Activated CD4-positive, alpha-beta T cell treated with anti-CD3 and anti-CD28 coated beads, Interleukin-2, amount 50 U/mL, for 24 hours (primary cell): ENCODE results near the gene DRC7.

ENCODE experiments used
- DNase-seq, 2 donors: peaks; one replicate each; pipeline ENCODE4 v3.0.0-alpha.2; 2020; ENCODE audit warnings: low read depth in 1 of 2, low spot score in 1 of 2

The DRC7 gene

GRCh38 chr16:57749856-57750452 lies 55.3 kb downstream of the DRC7 start:
- no peak for DNase-seq

- no peak for DNase-seq
Observed at GRCh38 chr16:57750796-57751538, 56.4 kb downstream of the DRC7 start.

DNA sequence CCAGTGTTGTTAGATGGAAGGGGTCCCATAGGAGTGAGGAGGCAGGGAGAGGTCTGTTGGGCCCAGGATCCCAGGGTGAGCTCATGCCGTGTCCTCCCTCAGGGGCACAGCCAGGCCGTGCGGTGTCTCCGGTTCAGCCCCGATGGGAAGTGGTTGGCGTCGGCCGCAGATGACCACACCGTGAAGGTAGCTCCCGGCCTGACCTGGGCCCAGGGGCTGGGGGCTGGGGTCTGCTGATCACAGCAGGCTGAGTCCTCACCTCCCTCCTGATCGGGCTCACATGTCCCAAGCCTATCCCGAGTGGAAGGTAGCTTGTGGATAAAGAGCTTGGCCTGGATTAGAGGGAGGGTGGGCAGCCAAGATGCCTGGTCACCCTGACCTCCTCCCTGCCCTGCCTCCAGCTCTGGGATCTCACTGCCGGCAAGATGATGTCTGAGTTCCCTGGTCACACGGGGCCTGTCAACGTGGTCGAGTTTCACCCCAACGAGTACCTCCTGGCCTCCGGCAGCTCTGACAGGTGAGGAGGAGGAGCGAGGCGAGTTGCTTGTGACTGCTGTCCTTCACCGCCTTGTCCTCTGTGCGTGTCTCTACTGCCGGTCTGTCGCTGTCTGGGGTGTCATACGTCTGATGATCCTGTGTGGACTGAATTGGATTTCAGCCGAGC lies 57.1 kb downstream of the DRC7 start:
- no peak for DNase-seq

DNA sequence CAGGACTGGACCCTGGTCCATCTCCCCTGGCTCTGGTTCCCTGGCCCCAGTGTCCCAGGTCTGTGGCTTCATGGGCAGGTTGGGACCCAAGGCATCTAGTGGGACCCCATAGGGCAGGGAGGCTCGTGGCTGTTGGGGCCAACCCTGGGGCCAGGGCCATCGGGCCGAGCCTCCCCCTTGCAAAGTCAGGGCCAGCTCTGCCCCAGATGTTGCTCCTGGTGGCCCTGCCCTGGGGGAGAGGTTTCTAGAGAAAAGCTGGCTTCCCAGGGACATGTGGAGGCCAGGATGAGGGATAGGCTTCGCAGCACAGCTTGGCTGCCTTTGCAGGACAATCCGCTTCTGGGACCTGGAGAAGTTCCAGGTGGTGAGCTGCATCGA lies 57.6 kb downstream of the DRC7 start:
- no peak for DNase-seq

- no peak for DNase-seq
Observed at GRCh38 chr16:57752581-57753447, 58.2 kb downstream of the DRC7 start.

- DNase-seq = no peak
Observed at GRCh38 chr16:57753448-57754353, 59.1 kb downstream of the DRC7 start.

DNA sequence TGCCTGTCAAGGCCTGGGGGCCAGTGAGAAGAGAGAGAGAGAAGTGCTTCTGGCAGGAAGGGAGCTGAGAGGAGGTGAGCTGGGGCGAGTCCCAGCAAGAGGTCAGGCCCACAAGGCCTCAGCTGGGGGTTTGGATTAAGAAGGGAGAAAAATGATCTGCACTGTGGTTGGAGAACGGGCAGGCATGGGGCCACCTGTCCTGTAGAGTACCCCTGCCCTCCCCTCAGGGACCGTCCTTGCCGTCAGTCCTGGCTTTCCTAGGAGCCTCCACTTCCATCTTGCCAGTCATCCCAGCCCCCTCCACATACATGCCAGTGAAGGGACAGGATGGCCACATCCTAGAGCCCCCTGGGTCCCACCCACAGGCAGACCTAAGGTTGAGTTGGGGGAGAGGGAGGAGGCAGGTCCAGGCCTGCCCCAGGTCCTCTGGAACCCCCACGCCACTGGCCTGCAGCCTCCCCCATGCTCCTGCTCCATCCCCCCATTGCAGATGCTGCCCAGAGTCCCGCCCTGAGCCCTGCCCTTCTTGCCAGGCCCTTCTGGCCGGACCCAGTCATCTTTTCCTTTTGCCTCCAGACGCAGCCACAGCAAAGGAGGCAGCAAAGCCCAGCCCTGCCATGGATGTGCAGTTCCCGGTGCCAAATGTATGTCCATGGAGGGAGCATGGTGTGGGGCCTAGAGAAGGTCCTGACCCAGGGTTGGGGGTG lies 59.9 kb downstream of the DRC7 start:
- DNase-seq = no peak

GRCh38 chr16:57755061-57755684 lies 60.6 kb downstream of the DRC7 start:
- DNase-seq = no peak

DNA sequence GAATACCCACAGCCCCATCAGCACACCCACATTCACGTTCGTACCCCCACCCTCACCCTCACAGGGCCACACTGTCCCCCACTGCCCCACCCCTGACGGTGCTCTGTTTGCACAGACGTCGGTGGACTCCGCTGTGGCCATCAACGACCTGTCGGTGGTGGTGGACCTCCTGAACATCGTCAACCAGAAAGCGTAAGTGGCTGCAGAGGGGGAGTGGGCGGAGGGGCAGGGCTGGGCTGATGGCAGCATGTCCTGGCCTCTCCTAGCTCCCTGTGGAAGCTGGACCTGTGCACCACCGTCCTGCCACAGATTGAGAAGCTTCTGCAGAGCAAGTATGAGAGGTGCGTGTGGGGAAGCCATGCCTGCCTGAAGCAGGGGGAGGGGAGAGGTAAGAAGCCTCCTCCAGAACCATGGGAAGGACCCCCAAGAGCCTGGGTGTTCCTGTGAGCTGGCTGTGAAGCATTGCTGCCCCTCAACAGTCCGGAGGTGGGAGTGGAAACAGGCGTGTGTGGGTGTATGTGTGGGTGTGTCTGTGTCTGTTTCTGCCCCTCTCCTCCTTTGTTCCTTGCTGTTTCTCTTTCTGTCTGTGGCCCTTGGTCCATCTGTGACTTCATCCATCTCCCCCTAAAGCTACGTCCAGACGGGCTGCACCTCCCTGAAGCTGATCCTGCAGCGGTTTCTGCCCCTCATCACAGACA lies 61.3 kb downstream of the DRC7 start:
- DNase-seq = no peak

- no peak for DNase-seq
Observed at GRCh38 chr16:57756424-57757325, 62.1 kb downstream of the DRC7 start.

GRCh38 chr16:57757326-57757786 lies 62.8 kb downstream of the DRC7 start:
- DNase-seq = peak; percentile 81 to 92

DNA sequence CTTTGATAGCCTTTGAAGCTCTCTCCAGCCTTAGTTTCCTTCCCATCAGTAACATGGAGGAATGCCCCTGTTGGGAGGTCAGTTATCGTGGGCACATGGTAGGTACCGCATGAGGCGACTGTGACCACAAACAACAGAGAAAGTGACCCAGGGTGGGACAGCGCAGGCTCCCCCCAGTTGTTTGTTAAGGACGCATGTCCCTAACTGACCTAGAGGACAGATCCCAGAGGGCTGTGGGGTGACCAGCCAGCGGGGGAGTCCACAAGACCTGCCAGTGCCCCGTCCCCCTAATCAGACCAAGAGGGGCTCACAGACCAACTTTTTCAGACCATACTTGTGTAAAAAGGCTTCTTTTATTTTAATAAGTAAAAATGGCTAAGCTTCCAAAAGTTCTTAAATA lies 63.3 kb downstream of the DRC7 start:
- DNase-seq = no peak

GRCh38 chr16:57758331-57759117 lies 63.9 kb downstream of the DRC7 start:
- no peak for DNase-seq

DNA sequence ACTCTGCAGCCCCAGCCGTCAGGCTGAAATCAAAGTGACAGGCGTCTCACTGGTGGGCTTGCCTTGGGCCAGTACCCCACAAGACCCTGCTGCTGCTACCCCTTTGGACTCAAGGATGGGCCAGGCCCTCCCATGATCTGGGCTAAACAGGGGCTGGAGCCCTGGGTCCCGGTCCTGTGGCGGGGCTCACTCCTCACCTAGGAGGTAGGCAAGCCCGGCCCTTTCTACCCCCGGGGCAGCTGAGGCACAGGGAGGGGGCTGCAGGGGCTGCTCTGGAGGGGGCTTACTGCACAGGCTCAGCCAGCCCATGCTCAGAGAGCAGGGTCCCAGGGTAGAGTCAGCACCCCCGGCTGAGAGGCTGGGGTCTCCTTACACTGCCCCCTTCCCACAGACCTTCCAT lies 64.5 kb downstream of the DRC7 start:
- no peak for DNase-seq

DNA sequence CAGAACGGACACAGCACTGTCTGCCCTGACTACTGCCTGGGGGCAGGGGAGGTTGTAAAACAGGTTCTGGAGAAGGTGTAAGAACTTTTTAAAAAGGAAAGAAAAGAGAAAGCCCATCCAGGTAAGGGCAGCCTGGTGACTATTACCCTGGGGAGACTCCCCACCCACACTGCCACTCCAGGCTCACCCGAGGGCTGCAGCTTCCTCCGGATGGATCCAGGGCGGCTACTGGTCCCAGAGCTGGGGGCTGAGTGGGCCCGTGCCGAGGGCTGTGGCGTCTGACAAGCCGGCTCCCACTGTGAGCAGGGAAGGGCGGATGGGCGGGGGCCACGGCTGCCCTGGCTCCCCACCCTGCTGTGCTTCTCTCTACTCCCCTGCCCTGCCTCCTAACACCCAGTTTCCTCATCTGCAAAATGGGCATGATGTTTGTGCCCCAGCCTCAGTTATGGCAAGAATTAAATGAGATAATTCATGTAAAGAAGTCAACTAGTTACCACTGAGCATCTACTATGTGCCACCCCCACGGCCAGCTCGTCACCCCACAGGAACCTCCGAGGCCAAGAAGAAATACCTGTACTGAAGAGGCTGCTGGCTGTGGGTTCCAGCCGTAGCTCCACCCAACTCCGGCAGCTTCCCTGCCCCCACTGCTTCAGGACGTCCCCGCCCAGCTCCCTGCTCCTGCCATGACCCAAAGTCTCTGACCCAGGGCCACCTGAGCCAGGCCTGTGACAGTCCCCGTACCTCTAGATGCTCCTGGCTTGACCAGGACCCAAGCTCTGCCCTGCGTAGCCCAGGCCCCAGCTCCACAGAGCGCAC lies 65.1 kb downstream of the DRC7 start:
- no peak for DNase-seq
